Measurements from ENCODE around the gene GAL3ST1. TPM values are rescaled to one million over a fixed set of nuclear protein-coding genes. Genes with fewer than 3 reads are reported as not detected.

The GAL3ST1 gene
- total and polyA plus RNA-seq, 2 of the 8 experiments (the other 6 are each of a cell fraction or from before 2014, with no cell fraction given) = 11.0 to 32.5 TPM

- H3K4me2 ChIP-seq (ENCODE audit: insufficient read depth in 1 of 2, low read depth in 2 of 2, low read length in 2 of 2) = no peak overlapping the region
- no peak for DNase-seq (ENCODE audit: low read depth in 1 of 2, low spot score in 2 of 2)
- H3K27me3 ChIP-seq (replicated peaks in 1 of 4; ENCODE audit: control insufficient read depth in 3 of 4, extremely low read depth in 1 of 4, insufficient read depth in 3 of 4, low read length in 3 of 4) = no peaks in the 10 kb centered on the region
- H2BK12ac ChIP-seq (ENCODE audit: low read depth, low read length) = peak overlapping the region; percentile 50; the same call in 1 of the 2 replicates
- H2AFZ ChIP-seq (ENCODE audit: low read length) = no peak overlapping the region
- H2AK5ac ChIP-seq (ENCODE audit: low read depth, low read length) = 0 out of 2 replicates have a peak overlapping the region, but pooled peaks have one; percentile 82
- peak overlapping the region; percentile 87 for H4K91ac ChIP-seq (replicated peaks; ENCODE audit: insufficient read length, low read length)
- no peak overlapping the region for H3K9ac ChIP-seq (replicated peaks in 1 of 4; ENCODE audit: extremely low read depth in 1 of 4, low read depth in 3 of 4, low read length in 3 of 4)
- H3K4me3 ChIP-seq (ENCODE audit: extremely low read depth in 1 of 4, insufficient read depth in 2 of 4, low read depth in 3 of 4, low read length in 4 of 4) = no peak overlapping the region
- peaks cover 0 to 22% (median 11%) of the 10 kb centered on the region in 4 experiments; a peak in 6 of 7 replicates for H3K4me1 ChIP-seq (replicated peaks in 1 of 4; ENCODE audit: control insufficient read depth in 3 of 4, insufficient read depth in 4 of 4, low read length in 3 of 4)
- H2BK20ac ChIP-seq (ENCODE audit: low read length) = 0 out of 2 replicates have a peak overlapping the region, but pooled peaks have one; percentile 13
- no peak overlapping the region for H3K56ac ChIP-seq (replicated peaks; ENCODE audit: insufficient read length, low read depth, low read length)
- H3K9me3 ChIP-seq (ENCODE audit: insufficient read depth in 2 of 2, low read depth in 1 of 2, low read length in 1 of 2) = no peaks in the 10 kb centered on the region
- H3K79me2 ChIP-seq (ENCODE audit: control insufficient read depth in 1 of 2, insufficient read depth in 2 of 2, low read length in 2 of 2) = no peaks in the 10 kb centered on the region
- peaks cover 0 to 2% of the 10 kb centered on the region in 2 experiments for H4K20me1 ChIP-seq (replicated peaks in 1 of 2; ENCODE audit: control insufficient read depth in 1 of 2, insufficient read depth in 2 of 2, low read length in 2 of 2)
- no peak overlapping the region for H4K8ac ChIP-seq (ENCODE audit: extremely low read depth, insufficient read depth, low read length)
- ChIA-PET POLR2A (ENCODE audit: partially characterized antibody) (interaction anchor here (0.8 to 2.2 kb wide), 5 partner anchors 12 to 238 kb away, joined by 3 to 10 read pairs (median 4); partner anchors contain the start of gene TCN2), CTCF (ENCODE audit: partially characterized antibody) (interaction anchor here (1.2 to 1.7 kb wide), 6 partner anchors 8 to 326 kb away, joined by 3 to 13 read pairs (median 5); no protein-coding TSS in a partner anchor)
- H2BK120ac ChIP-seq (replicated peaks; ENCODE audit: low read depth, low read length) = no peak overlapping the region
- peak overlapping the region; percentile 52; the same call in 1 of the 2 replicates for H2BK5ac ChIP-seq (ENCODE audit: low read depth, low read length)
- no peak overlapping the region for H3K23ac ChIP-seq (ENCODE audit: insufficient read length)
- no peak for TF ChIP-seq SRF (IDR thresholded peaks at IDR 0.05; ENCODE audit: low read depth, low read length)
- no peak overlapping the region for H4K5ac ChIP-seq (ENCODE audit: insufficient read length, low read depth, low read length)
- H2BK15ac ChIP-seq (ENCODE audit: low read length) = 0 out of 2 replicates have a peak overlapping the region, but pooled peaks have one; percentile 40
- H3K36me3 ChIP-seq (ENCODE audit: control insufficient read depth in 2 of 4, insufficient read depth in 4 of 4, low read length in 3 of 4) = no peaks in the 10 kb centered on the region
- peak overlapping the region; percentile 66 for H3K4ac ChIP-seq (replicated peaks; ENCODE audit: insufficient read length, low read depth, low read length)
- H3K18ac ChIP-seq (ENCODE audit: extremely low read depth, low read length) = no peak overlapping the region
- 55% methylated on average over 3 of the region's 3 CpGs; no CpG with 5 or more reads in 1 of the 2 experiments for WGBS, 2 experiments (ENCODE audit: extremely low coverage in 1 of 2, insufficient coverage in 1 of 2, insufficient read length in 1 of 2, insufficient replicate concordance in 2 of 2, low coverage in 1 of 2, low lambda C conversion rate in 2 of 2, missing lambda C conversion rate in 1 of 2)
- no peak overlapping the region; the same call in 1 of the 2 replicates for H3K27ac ChIP-seq (ENCODE audit: low read depth, low read length)
- no peaks in the 10 kb centered on the region; the same call in 1 of the 2 replicates for H3K23me2 ChIP-seq (ENCODE audit: low read depth, low read length)
- FAIRE-seq = no peak
- H3K79me1 ChIP-seq (ENCODE audit: low read depth, low read length) = no peaks in the 10 kb centered on the region
- H3K14ac ChIP-seq (ENCODE audit: insufficient read length) = no peak overlapping the region
These were observed 9.7 kb downstream of the GAL3ST1 start for GRCh38 chr22:30564761-30565119.

All from H1 (cell line).